Vagina (tissue), 2 donors: ENCODE measurements around the gene LGR6. TPM values are rescaled to one million over a fixed set of nuclear protein-coding genes. Genes with fewer than 3 reads are reported as not detected.

Source experiments
- DNase-seq, 2 donors: peaks; one replicate each; pipeline ENCODE4 v3.0.0-alpha.2; 2017; ENCODE audit errors: extremely low spot score in 2 of 2
- H3K27ac ChIP-seq: fragments of 200-600 bp; sonication (generic); one replicate; pipeline ENCODE4 v1.5.1; 2019
- H3K27me3 ChIP-seq: fragments of 200-600 bp; sonication (generic); one replicate; pipeline ENCODE4 v1.5.1; 2019
- H3K36me3 ChIP-seq, 2 donors: fragments of 200-600 bp; sonication (generic); one replicate each; pipeline ENCODE4 v1.5.1; 2017 to 2019
- H3K4me1 ChIP-seq: fragments of 200-600 bp; sonication (generic); one replicate; pipeline ENCODE4 v1.5.1; 2019
- H3K4me3 ChIP-seq, 2 donors: fragments of 200-600 bp; sonication (generic); 1 replicate in 1 of 2; 2 replicates in 1 of 2; pipeline ENCODE4 v1.5.1; 2016 to 2019
- H3K9me3 ChIP-seq: fragments of 200-600 bp; sonication (generic); one replicate; pipeline ENCODE4 v1.5.1; 2019
- POLR2A ChIP-seq, 2 donors: fragments of 450-650 bp; IDR thresholded peaks; one replicate each; pipeline ENCODE4 v1.6.1; 2017; ENCODE audit warnings: antibody characterized with exemption in 2 of 2, mild to moderate bottlenecking in 2 of 2, moderate library complexity in 2 of 2
- POLR2AphosphoS5 ChIP-seq, 2 donors: sonication (generic); formaldehyde crosslinking; IDR thresholded peaks; one replicate each; pipeline ENCODE4 v1.9.0; 2017; ENCODE audit warnings: antibody characterized with exemption in 2 of 2, mild to moderate bottlenecking in 2 of 2, low read depth in 1 of 2; ENCODE audit not compliant: insufficient read depth in 1 of 2
- intact Hi-C: fragments of 100-400 bp; cut with DNase I; formaldehyde crosslinking; loops from one replicate; pipeline ENCODE4 v1.15.1; 2023
- total RNA-seq: library from RNA; depleted of rRNA; stranded (reverse); fragments of >200 nt; gene quantifications from one replicate; pipeline ENCODE4 v1.2.3, GENCODE V29; 2016
- TF ChIP-seq, protein P1 (sequence below), 3 experiments: fragments of 450-650 bp in 2 of 3; fragments of 200-600 bp in 1 of 3; sonication (generic) in 1 of 3; IDR thresholded peaks; one replicate each; pipeline ENCODE4 v1.5.1; 2017 to 2019; ENCODE audit warnings: antibody characterized with exemption in 3 of 3, mild to moderate bottlenecking in 2 of 3, moderate library complexity in 2 of 3

Gene LGR6
- total RNA-seq, 1 donor from 2014 or later: 6.6 TPM

DNA sequence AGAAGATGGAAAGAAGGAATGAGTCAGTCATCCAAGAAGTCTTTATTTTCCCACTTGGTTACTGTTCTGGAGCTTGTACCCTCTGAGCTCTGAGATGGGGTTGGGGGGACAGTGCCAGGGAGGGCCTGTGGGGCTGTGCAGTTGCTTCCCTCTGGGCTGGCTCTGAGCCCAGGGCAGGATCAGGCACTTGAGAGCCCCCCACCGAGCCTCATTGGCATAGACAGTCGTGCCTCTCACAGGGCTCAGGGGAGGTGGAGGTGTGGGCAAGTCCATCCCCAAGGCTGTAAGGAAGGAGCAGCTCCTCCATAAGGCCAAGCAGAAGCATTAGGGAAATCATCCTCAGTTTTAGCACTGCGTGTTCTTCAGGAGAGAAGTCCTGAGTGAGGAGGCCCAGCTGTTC is 46.6 kb upstream of the LGR6 start:
- DNase-seq: no peak
- TF ChIP-seq, protein P1, sequence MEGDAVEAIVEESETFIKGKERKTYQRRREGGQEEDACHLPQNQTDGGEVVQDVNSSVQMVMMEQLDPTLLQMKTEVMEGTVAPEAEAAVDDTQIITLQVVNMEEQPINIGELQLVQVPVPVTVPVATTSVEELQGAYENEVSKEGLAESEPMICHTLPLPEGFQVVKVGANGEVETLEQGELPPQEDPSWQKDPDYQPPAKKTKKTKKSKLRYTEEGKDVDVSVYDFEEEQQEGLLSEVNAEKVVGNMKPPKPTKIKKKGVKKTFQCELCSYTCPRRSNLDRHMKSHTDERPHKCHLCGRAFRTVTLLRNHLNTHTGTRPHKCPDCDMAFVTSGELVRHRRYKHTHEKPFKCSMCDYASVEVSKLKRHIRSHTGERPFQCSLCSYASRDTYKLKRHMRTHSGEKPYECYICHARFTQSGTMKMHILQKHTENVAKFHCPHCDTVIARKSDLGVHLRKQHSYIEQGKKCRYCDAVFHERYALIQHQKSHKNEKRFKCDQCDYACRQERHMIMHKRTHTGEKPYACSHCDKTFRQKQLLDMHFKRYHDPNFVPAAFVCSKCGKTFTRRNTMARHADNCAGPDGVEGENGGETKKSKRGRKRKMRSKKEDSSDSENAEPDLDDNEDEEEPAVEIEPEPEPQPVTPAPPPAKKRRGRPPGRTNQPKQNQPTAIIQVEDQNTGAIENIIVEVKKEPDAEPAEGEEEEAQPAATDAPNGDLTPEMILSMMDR (IDR thresholded peaks at IDR 0.05): no peak
- TF ChIP-seq POLR2A (IDR thresholded peaks at IDR 0.05): no peak
- TF ChIP-seq POLR2AphosphoS5 (IDR thresholded peaks at IDR 0.05; ENCODE audit: insufficient read depth in 1 of 2, low read depth in 1 of 2): no peak
- Histone ChIP-seq H3K27ac (no peak overlapping the region), H3K4me3 (no peak overlapping the region), H3K9me3 (no peaks in the 10 kb centered on the region), H3K27me3 (no peaks in the 10 kb centered on the region), H3K4me1 (peaks cover 26% of the 10 kb centered on the region), H3K36me3 (no peaks in the 10 kb centered on the region)
- intact Hi-C loops: no loop called here

DNA sequence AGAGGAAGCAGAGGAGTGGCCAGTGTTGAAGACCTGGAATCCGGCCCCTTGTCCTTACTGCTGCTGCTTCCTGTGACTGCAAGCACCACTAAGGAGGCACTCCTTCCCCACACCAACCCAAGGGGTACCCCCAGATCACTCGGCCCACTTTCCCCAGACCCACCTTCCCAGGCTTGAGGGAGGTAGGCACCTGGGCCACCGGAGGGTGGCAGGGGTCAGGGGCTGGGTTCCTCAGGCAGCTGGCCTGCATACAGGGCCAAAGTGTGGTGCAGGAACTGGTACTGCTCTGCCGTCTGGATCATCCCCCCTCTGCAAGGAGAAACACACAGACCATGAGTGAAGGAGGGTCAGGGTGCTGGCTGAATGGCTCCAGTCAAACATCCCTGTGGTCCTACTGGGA is 45.2 kb upstream of the LGR6 start:
- no peak for TF ChIP-seq POLR2AphosphoS5 (IDR thresholded peaks at IDR 0.05; ENCODE audit: insufficient read depth in 1 of 2, low read depth in 1 of 2)
- TF ChIP-seq POLR2A (IDR thresholded peaks at IDR 0.05): no peak
- TF ChIP-seq, protein P1 (IDR thresholded peaks at IDR 0.05): no peak
- H3K9me3 ChIP-seq: no peaks in the 10 kb centered on the region
- DNase-seq: no peak
- H3K27ac ChIP-seq: no peak overlapping the region
- no peaks in the 10 kb centered on the region for H3K27me3 ChIP-seq
- H3K36me3 ChIP-seq: no peaks in the 10 kb centered on the region
- H3K4me1 ChIP-seq: peaks cover 12% of the 10 kb centered on the region
- no peak overlapping the region for H3K4me3 ChIP-seq
- intact Hi-C loops: no loop called here

DNA sequence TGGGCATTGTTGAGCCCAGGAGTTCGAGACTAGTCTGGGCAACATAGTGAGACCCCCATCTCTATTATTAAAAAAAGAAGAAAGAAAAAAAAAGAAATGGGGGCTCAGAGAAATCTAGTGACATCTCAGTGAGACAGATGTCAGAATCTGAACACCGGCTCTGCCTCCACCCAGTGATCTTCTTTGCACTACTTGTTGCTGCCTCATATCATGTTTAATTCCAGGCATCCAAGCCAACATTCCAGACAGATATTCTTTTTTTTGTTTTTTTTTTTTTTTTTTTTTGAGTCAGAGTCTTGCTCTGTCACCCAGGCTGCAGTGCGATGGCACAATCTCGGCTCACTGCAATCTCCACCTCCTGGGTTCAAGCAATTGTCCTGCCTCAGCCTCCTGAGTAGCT is 44.0 kb upstream of the LGR6 start:
- intact Hi-C loops: no loop called here

DNA sequence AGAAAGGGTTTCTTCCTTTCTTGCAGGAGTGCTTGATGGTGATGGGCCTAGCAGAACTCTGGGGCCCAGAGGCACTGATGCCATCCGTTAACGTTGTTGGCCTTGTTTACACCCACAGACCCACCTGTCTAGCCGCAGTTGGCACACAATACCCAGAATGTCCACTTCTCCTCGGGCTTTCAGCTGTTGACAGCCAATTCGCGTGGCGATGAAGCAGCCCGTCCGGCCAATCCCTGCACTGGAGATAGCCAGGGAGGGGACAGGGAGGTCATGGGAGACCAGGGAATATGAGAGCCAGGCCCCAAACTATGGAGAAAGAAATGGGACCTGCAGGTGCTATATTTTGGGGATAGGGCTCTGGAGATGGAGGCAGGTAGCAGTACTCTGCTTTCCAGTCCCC is 43.4 kb upstream of the LGR6 start:
- DNase-seq: no peak
- Histone ChIP-seq H3K4me1 (peaks cover 5% of the 10 kb centered on the region), H3K4me3 (no peak overlapping the region), H3K9me3 (no peaks in the 10 kb centered on the region), H3K36me3 (no peaks in the 10 kb centered on the region), H3K27me3 (no peaks in the 10 kb centered on the region), H3K27ac (no peak overlapping the region)
- TF ChIP-seq POLR2A (IDR thresholded peaks at IDR 0.05) (no peak), POLR2AphosphoS5 (IDR thresholded peaks at IDR 0.05; ENCODE audit: insufficient read depth in 1 of 2, low read depth in 1 of 2) (no peak)
- TF ChIP-seq, protein P1 (IDR thresholded peaks at IDR 0.05): no peak
- intact Hi-C loops: no loop called here

More for the DNA sequence above, 44.0 kb upstream of the LGR6 start:
- H3K36me3 ChIP-seq: no peaks in the 10 kb centered on the region
- H3K4me3 ChIP-seq: no peak overlapping the region
- no peak for DNase-seq
- H3K9me3 ChIP-seq: no peaks in the 10 kb centered on the region
- TF ChIP-seq, protein P1 (IDR thresholded peaks at IDR 0.05): no peak
- no peak for TF ChIP-seq POLR2A (IDR thresholded peaks at IDR 0.05)
- no peak for TF ChIP-seq POLR2AphosphoS5 (IDR thresholded peaks at IDR 0.05; ENCODE audit: insufficient read depth in 1 of 2, low read depth in 1 of 2)
- no peaks in the 10 kb centered on the region for H3K27me3 ChIP-seq
- peaks cover 8% of the 10 kb centered on the region for H3K4me1 ChIP-seq
- H3K27ac ChIP-seq: no peak overlapping the region

DNA sequence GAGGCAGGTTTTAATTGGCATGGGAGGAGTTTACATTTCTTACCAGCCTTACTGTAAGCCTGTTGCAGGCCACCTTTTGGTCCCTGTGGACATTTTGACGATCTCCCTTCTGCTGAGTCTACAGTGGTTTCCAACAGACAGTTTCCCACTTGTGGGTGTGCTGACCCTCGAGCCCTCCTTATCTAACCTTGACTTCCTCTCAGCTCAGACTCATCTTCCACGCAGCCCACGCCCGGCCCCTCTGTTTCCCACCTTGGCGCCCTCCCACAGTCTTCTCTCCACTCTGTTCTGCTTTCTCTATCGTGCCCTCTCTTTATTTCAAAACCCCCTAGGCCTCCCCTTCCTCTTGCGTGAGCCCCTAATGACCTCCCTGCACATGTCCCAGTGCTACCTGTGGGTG is 43.0 kb upstream of the LGR6 start:
- no peak overlapping the region for H3K4me3 ChIP-seq
- H3K4me1 ChIP-seq: peaks cover 5% of the 10 kb centered on the region
- no peaks in the 10 kb centered on the region for H3K36me3 ChIP-seq
- no peak for DNase-seq
- H3K27ac ChIP-seq: no peak overlapping the region
- TF ChIP-seq POLR2A (IDR thresholded peaks at IDR 0.05) (no peak), POLR2AphosphoS5 (IDR thresholded peaks at IDR 0.05; ENCODE audit: insufficient read depth in 1 of 2, low read depth in 1 of 2) (no peak)
- TF ChIP-seq, protein P1 (IDR thresholded peaks at IDR 0.05): no peak
- H3K9me3 ChIP-seq: no peaks in the 10 kb centered on the region
- intact Hi-C loops: no loop called here
- no peaks in the 10 kb centered on the region for H3K27me3 ChIP-seq
